ENCODE measurements around the gene SLAMF7. TPM values are rescaled to one million over a fixed set of nuclear protein-coding genes. Genes with fewer than 3 reads are reported as not detected.

SLAMF7 gene
- total RNA-seq, 4 donors from 2014 or later = 2.5 to 3.9 (median 2.7) TPM

DNA sequence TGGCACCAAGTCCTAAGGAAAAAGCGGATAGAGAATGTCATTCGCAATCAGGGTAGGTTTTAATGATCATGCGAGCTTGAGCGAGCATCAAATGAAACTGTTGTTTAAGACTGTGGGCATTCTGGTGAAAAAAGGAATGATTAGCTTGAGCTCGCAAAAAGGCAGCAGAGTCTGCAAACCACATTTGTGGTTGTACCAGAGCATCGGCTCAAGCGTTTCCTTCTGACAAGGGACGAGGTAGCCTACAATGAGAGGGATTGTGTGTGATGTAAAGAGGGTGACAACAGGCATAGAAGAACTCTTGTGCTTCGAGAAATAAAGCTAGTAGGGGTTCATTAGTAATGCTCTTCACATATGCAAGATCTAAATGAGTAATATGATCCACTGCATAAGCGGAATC, 16.3 kb upstream of the SLAMF7 start:
- Histone ChIP-seq H3K9me3 (no peaks in the 10 kb centered on the region), H3K27ac (no peak overlapping the region), H3K36me3 (no peaks in the 10 kb centered on the region), H3K4me3 (no peak overlapping the region), H3K27me3 (no peaks in the 10 kb centered on the region), H3K4me1 (peaks cover 0 to 12% (median 2%) of the 10 kb centered on the region in 4 donors)
- no peak for DNase-seq
- TF ChIP-seq, protein P1, sequence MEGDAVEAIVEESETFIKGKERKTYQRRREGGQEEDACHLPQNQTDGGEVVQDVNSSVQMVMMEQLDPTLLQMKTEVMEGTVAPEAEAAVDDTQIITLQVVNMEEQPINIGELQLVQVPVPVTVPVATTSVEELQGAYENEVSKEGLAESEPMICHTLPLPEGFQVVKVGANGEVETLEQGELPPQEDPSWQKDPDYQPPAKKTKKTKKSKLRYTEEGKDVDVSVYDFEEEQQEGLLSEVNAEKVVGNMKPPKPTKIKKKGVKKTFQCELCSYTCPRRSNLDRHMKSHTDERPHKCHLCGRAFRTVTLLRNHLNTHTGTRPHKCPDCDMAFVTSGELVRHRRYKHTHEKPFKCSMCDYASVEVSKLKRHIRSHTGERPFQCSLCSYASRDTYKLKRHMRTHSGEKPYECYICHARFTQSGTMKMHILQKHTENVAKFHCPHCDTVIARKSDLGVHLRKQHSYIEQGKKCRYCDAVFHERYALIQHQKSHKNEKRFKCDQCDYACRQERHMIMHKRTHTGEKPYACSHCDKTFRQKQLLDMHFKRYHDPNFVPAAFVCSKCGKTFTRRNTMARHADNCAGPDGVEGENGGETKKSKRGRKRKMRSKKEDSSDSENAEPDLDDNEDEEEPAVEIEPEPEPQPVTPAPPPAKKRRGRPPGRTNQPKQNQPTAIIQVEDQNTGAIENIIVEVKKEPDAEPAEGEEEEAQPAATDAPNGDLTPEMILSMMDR (IDR thresholded peaks at IDR 0.05) = no peak
- TF ChIP-seq POLR2A (IDR thresholded peaks at IDR 0.05) = no peak

DNA sequence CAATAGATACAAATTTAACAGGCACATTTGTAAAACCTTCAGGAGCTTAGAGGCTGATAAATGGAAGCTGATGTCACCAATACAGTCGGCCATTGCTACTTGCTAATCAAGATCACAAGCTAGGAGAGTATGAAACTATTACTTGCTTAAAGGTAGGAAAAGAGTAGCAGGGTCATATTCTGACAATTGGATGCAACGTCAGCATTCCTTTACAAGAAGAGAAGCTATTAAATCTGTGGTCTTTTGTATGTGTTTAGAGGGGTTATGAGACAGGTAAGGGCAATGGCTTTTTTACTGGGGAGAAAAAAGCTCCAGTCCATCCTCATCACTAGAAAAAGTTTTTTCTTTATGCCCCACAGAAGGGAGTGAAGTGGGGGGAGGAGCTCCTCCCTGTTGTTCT, 15.7 kb upstream of the SLAMF7 start:
- H3K9me3 ChIP-seq = no peaks in the 10 kb centered on the region
- no peaks in the 10 kb centered on the region for H3K27me3 ChIP-seq
- H3K4me1 ChIP-seq = peaks cover 0 to 12% (median 2%) of the 10 kb centered on the region in 4 donors
- no peak overlapping the region for H3K4me3 ChIP-seq
- TF ChIP-seq, protein P1 (IDR thresholded peaks at IDR 0.05) = no peak
- TF ChIP-seq POLR2A (IDR thresholded peaks at IDR 0.05) = no peak
- DNase-seq = no peak
- no peaks in the 10 kb centered on the region for H3K36me3 ChIP-seq
- H3K27ac ChIP-seq = no peak overlapping the region

DNA sequence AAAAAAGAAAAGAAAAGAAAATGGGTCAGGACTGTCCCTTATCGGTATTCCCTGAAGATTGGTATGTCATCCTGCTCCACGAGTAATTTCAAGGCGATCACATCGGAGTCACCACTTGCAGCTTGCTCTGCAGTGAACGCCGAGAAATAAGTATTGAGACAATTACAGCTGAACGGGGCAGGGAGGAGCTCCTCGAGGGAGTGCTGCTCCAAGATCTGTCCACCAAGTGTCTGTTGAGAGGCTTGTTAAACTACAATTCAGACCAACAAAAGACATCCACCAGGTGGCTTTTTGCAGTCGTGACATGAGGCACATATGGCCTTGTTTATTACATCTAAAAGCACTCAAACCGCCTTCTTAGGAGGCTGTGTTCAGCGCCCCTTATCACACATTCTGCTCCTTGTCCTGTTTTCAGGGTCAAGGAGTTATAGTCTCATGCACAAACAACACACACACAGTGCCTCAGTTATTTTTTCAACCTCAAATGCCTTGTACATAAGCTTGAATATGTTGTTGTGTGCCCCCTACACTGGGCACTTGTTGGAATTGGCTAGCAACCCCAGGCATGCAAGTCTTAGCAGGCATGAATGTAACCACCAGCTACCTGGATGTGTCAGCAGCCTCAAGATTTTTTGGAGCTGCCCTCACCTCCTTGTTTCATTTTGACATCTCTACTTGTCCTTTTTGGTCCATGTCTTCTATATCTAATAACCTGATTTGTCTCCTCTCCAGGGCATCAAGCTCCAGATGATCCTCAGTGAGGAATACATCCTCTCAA, 14.4 kb upstream of the SLAMF7 start:
- no peak for DNase-seq
- TF ChIP-seq, protein P1 (IDR thresholded peaks at IDR 0.05) = no peak
- TF ChIP-seq POLR2A (IDR thresholded peaks at IDR 0.05) = no peak
- Histone ChIP-seq H3K27me3 (no peaks in the 10 kb centered on the region), H3K4me3 (no peak overlapping the region), H3K36me3 (no peaks in the 10 kb centered on the region), H3K9me3 (no peaks in the 10 kb centered on the region), H3K27ac (no peak overlapping the region), H3K4me1 (peaks cover 0 to 12% (median 2%) of the 10 kb centered on the region in 4 donors)

DNA sequence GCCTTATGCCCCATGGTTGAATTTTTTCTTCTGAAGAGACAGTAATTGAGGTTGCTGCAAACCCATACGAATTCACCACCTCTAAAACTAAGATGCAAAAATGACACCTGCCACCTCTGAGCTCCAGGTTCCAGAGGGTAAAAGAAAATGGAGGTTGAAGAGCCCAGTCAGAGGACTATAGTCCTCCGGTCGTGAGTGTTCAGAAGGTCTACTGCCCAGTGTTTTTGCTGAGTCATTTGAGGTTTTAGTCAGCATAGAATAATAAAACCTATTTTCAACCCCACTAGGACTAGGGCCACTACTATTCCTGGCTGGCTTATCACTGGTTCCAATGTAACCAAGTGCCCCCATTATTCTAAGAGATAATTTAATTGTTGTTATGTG, 12.9 kb upstream of the SLAMF7 start:
- TF ChIP-seq, protein P1 (IDR thresholded peaks at IDR 0.05) = no peak
- no peak for TF ChIP-seq POLR2A (IDR thresholded peaks at IDR 0.05)

DNA sequence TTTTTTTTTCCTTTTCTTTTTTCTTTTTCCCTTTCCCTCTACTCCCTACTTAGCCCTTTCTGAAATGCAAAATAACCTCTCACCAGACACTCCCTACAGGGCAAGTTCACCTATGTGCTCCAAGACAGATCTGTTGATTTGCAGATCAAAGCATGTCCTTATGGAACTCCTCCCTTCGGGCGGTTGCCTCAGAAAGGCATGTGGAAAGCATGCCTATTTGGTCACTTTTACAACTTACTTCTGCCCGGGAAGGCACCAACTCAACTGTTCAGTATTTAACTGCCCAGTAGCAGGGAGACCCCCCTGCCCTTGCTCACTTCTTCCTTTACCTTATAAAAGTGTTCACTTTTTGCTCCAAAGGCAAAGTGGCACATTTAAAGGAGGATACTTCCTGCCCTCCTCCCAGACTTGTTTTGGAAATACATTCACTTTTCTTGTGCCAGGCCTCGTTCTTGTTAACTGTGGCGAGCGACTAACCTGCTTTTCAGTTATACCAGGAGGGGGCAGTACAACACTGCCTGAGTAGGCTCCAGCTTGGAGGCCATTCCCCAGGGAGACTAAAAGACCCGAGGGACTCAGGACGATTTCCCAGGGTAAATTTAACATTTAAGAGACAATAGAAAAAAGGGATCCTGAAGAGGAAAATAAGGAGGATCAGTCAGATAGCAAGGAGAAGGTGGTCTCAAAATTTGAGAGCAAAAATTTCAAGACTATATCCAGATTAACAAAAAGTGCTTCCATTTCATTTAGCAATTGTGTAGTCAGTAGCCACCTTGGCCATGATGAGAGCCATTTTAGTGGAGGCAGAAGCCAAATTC, 12.3 kb upstream of the SLAMF7 start:
- Histone ChIP-seq H3K27ac (peak overlapping the region in 2 of 4 donors; percentile 43 to 64), H3K27me3 (no peaks in the 10 kb centered on the region), H3K9me3 (no peaks in the 10 kb centered on the region), H3K4me1 (peaks cover 0 to 12% (median 2%) of the 10 kb centered on the region in 4 donors), H3K36me3 (no peaks in the 10 kb centered on the region), H3K4me3 (no peak overlapping the region)
- DNase-seq = peak in 2 of 3 donors; percentile 53 to 82
- TF ChIP-seq POLR2A (IDR thresholded peaks at IDR 0.05) = no peak
- TF ChIP-seq, protein P1 (IDR thresholded peaks at IDR 0.05) = peak; percentile 77 to 92 (median 80)

More for the DNA sequence above, 12.9 kb upstream of the SLAMF7 start:
- Histone ChIP-seq H3K4me3 (no peak overlapping the region), H3K27ac (peak overlapping the region in 1 of 4 donors; percentile 64), H3K4me1 (peaks cover 0 to 12% (median 2%) of the 10 kb centered on the region in 4 donors), H3K36me3 (no peaks in the 10 kb centered on the region), H3K27me3 (no peaks in the 10 kb centered on the region), H3K9me3 (no peaks in the 10 kb centered on the region)
- no peak for DNase-seq

All from Peyer's patch (tissue), 4 donors.